Tibial nerve (tissue), 4 donors: ENCODE results near the gene KMT2D.

Source experiments
- CTCF ChIP-seq, 5 experiments: fragments of 200-600 bp in 3 of 5; fragments of 450-650 bp in 2 of 5; sonication (generic) in 3 of 5; IDR thresholded peaks; one replicate each; pipeline ENCODE4 v1.5.1; 2016 to 2019; ENCODE audit warnings: antibody characterized with exemption in 5 of 5, mild to moderate bottlenecking in 3 of 5, moderate library complexity in 2 of 5
- EP300 ChIP-seq, 2 donors: sonication (generic); formaldehyde crosslinking; IDR thresholded peaks; one replicate each; pipeline ENCODE4 v1.6.1; 2017; ENCODE audit warnings: antibody characterized with exemption in 2 of 2, mild to moderate bottlenecking in 1 of 2

DNA sequence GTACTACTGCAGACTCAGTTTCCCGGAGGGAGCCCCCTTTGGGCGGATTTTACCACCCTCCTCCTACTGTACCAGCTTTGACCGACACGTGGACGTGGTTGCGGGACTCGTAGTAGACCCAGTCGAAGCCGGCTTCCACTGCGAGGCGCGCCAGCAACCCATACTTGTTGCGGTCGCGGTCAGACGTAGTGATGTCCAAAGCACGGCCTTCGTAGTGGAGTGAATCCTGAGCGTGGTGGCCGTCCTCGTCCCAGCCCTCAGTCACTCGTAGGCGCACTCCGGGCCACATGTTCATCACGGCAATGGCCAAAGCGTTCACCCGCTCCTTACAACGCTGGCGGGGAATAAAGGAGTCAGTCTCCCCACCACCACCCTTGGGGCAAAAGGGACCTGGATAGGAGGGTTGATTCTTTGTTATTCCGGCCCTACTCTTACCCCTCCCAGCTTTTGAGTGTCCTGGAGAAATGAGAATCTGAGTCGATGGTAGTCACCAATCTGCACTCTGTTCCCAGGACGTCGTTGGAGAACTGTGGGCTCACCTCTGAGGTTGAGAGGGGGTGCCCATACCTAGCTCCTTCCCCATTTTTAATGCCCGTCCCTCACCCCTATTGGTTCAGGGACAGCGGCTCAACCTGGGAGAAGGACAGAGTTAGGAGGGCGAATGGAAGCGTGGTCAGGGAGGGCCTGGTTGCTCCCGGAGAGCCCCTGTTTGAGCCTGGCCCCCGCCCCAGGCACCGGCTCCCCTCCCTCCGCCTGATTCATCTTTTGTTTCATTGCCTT is 30.7 kb upstream of the KMT2D start:
- no peak for TF ChIP-seq CTCF (IDR thresholded peaks at IDR 0.05)
- TF ChIP-seq EP300 (IDR thresholded peaks at IDR 0.05): no peak
